Activated CD4-positive, alpha-beta memory T cell treated with anti-CD3 and anti-CD28 coated beads, Interleukin-2, amount 10 ng/mL, durations not matched to agents 7 days and 5 days (primary cell): ENCODE results near the gene FBXL16. TPM values are rescaled to one million over a fixed set of nuclear protein-coding genes. Genes with fewer than 3 reads are reported as not detected.
A peak's percentile ranks its signal among the peaks of the same experiment; 100 is the strongest.

Experiments
- CTCF ChIA-PET: fragments of 350-600 bp; sonication (Branson Sonifier 250); formaldehyde crosslinking; loops from one replicate; lab custom pipeline; 2021; ENCODE audit warnings: antibody characterized with exemption, inconsistent platforms; lab: Charles Lee
- POLR2A ChIA-PET: fragments of 350-600 bp; sonication (Branson Sonifier 250); formaldehyde crosslinking; loops from one replicate; lab custom pipeline; 2021; ENCODE audit warnings: antibody characterized with exemption; lab: Charles Lee
- DNase-seq: peaks from one replicate; pipeline ENCODE4 v3.0.0-alpha.2; 2020
- H3K27ac Mint-ChIP-seq: one replicate; pipeline ENCODE4 v1.8.0; 2021; ENCODE audit warnings: mild to moderate bottlenecking, mixed read lengths
- H3K27me3 Mint-ChIP-seq: one replicate; pipeline ENCODE4 v1.8.0; 2021; ENCODE audit warnings: mixed read lengths
- H3K36me3 Mint-ChIP-seq: one replicate; pipeline ENCODE4 v1.8.0; 2021; ENCODE audit warnings: low read depth, mixed read lengths
- H3K4me1 Mint-ChIP-seq: one replicate; pipeline ENCODE4 v1.8.0; 2021; ENCODE audit warnings: mixed read lengths
- H3K4me3 Mint-ChIP-seq: one replicate; pipeline ENCODE4 v1.8.0; 2021; ENCODE audit warnings: mild to moderate bottlenecking, mixed read lengths
- H3K9me3 Mint-ChIP-seq: one replicate; pipeline ENCODE4 v1.8.0; 2021; ENCODE audit warnings: mixed read lengths
- total RNA-seq, 2 experiments: library from RNA; stranded (reverse); gene quantifications; one replicate each; pipeline ENCODE4 v1.2.3, GENCODE V29; 2021

FBXL16 gene
- total RNA-seq, 2 experiments from 2014 or later = 30.9 to 34.6 TPM

GRCh38 chr16:725463-726187, 20.0 kb upstream of the FBXL16 start:
- Mint-ChIP-seq H3K4me1 (peaks cover 4% of the 10 kb centered on the region), H3K4me3 (no peak overlapping the region), H3K36me3 (no peaks in the 10 kb centered on the region), H3K9me3 (no peaks in the 10 kb centered on the region), H3K27ac (no peak overlapping the region), H3K27me3 (no peaks in the 10 kb centered on the region)
- DNase-seq = no peak
- CTCF ChIA-PET = interaction anchor here (1.8 to 2.2 kb wide), 2 partner anchors 10 to 13 kb away, joined by 8 to 12 read pairs; no protein-coding TSS in a partner anchor
- POLR2A ChIA-PET = interaction anchor here (0.7 to 2.3 kb wide), 4 partner anchors 10 to 36 kb away, joined by 3 to 15 read pairs (median 4); partner anchors contain the start of genes CIAO3 and METRN

DNA sequence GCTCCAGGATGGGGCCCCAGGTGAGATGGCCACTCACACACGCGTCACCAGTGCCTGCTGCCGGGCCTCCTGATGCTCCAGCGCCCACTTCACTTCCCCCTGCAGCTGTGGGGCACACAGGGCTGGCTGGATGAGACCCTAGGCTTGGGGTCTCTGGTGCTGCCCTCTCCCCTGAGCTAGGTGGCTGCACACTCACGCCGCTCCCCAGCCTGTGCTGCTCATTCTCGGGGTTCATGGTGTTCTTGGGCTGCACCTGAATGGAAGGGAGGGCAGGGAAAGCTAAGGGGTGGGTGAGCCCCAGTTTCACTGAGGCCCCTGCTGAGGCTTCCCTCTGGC, 19.4 kb upstream of the FBXL16 start:
- no peaks in the 10 kb centered on the region for H3K27me3 Mint-ChIP-seq
- CTCF ChIA-PET = interaction anchor here (1.8 to 2.2 kb wide), 2 partner anchors 11 to 12 kb away, joined by 8 to 12 read pairs; no protein-coding TSS in a partner anchor
- H3K36me3 Mint-ChIP-seq = no peaks in the 10 kb centered on the region
- POLR2A ChIA-PET = interaction anchor here (1.3 to 2.3 kb wide), 4 partner anchors 9 to 35 kb away, joined by 3 to 15 read pairs (median 5); partner anchors contain the start of genes CIAO3 and METRN
- peaks cover 10% of the 10 kb centered on the region for H3K4me1 Mint-ChIP-seq
- no peaks in the 10 kb centered on the region for H3K9me3 Mint-ChIP-seq
- H3K4me3 Mint-ChIP-seq = no peak overlapping the region
- DNase-seq = no peak
- no peak overlapping the region for H3K27ac Mint-ChIP-seq

GRCh38 chr16:724188-725040, 18.8 kb upstream of the FBXL16 start:
- ChIA-PET CTCF (interaction anchor here (2.2 kb wide), 1 partner anchor 12 kb away, joined by 8 read pairs; no protein-coding TSS in a partner anchor), POLR2A (interaction anchor here (1.5 to 3.4 kb wide), 4 partner anchors 9 to 16 kb away, joined by 5 to 15 read pairs (median 8); partner anchors contain the start of genes CIAO3 and METRN)
- Mint-ChIP-seq H3K27me3 (no peaks in the 10 kb centered on the region), H3K4me1 (peaks cover 14% of the 10 kb centered on the region), H3K9me3 (no peaks in the 10 kb centered on the region), H3K27ac (no peak overlapping the region), H3K4me3 (no peak overlapping the region), H3K36me3 (no peaks in the 10 kb centered on the region)
- no peak for DNase-seq

DNA sequence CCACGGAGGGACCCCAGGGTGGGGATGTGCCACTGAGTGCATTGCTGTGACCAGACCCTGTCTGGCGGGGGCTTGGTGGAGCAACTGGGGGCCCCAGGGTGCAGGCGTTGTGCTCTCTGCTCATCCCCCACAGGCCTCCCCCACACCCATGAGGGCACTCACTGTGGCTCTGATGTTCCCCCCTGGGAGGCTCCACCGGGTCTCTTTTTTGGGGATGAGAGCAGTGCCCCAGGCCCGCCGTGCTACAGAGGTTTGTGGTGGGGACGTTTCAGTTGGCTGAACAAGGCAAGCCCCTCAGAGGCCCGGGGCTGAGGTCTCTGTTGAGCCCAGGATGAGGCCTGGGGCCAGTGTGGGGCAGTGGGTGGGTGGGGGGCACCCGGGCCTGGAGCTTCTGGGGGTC, 18.1 kb upstream of the FBXL16 start:
- no peak overlapping the region for H3K4me3 Mint-ChIP-seq
- no peaks in the 10 kb centered on the region for H3K9me3 Mint-ChIP-seq
- peaks cover 19% of the 10 kb centered on the region for H3K4me1 Mint-ChIP-seq
- no peak overlapping the region for H3K27ac Mint-ChIP-seq
- H3K27me3 Mint-ChIP-seq = peaks cover 2% of the 10 kb centered on the region
- POLR2A ChIA-PET = interaction anchor here (0.9 to 3.4 kb wide), 3 partner anchors 12 to 65 kb away, joined by 4 to 10 read pairs (median 5); partner anchors contain the start of genes CHTF18, CIAO3 and RPUSD1
- H3K36me3 Mint-ChIP-seq = no peaks in the 10 kb centered on the region
- no peak for DNase-seq
- CTCF ChIA-PET = no interaction called here

DNA sequence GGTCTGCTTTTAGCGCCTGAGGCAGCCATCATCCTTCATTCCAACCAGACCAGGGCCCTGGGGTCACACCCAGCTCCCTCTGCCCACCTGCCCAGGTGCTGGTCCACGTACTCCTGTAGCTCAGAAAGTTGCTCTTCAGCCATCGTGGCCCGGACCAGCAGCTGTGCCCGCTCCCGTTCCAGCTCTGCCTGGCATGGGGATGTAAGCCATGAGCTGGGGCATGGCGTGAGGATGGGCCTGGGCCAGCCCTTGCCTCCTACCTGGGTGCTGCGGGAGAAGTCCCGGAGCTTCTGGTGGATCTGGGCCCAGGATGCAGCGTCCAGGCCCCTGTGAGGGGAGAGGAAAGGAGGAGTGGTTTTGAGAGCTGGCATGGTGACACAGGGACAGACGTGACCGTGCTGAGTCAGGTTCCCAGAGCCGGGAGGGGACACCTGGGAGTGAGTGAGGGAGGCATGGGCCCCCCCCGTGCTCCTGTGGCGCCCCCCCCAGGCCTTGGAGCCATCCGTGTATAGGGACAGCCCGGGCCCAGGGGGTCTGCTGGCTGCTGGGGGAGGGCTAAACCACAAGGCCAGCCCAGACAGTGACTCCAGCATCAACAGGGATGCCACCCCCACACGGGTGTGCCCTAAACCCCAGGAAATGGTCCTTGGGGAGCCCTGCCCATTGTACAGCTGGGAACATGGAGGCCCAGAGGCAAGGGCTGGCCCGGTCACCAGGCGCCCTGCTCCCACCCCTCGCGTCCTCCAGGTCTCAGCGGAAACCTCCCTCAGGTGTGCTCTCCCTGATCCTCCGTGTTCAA, 17.4 kb upstream of the FBXL16 start:
- CTCF ChIA-PET = no interaction called here
- H3K9me3 Mint-ChIP-seq = no peaks in the 10 kb centered on the region
- H3K27ac Mint-ChIP-seq = no peak overlapping the region
- H3K36me3 Mint-ChIP-seq = no peaks in the 10 kb centered on the region
- peaks cover 19% of the 10 kb centered on the region for H3K4me1 Mint-ChIP-seq
- no peak overlapping the region for H3K4me3 Mint-ChIP-seq
- no peak for DNase-seq
- peaks cover 2% of the 10 kb centered on the region for H3K27me3 Mint-ChIP-seq
- POLR2A ChIA-PET = interaction anchor here (0.9 to 3.4 kb wide), 2 partner anchors 18 to 65 kb away, joined by 4 to 10 read pairs; partner anchors contain the start of genes CHTF18, CIAO3 and RPUSD1

DNA sequence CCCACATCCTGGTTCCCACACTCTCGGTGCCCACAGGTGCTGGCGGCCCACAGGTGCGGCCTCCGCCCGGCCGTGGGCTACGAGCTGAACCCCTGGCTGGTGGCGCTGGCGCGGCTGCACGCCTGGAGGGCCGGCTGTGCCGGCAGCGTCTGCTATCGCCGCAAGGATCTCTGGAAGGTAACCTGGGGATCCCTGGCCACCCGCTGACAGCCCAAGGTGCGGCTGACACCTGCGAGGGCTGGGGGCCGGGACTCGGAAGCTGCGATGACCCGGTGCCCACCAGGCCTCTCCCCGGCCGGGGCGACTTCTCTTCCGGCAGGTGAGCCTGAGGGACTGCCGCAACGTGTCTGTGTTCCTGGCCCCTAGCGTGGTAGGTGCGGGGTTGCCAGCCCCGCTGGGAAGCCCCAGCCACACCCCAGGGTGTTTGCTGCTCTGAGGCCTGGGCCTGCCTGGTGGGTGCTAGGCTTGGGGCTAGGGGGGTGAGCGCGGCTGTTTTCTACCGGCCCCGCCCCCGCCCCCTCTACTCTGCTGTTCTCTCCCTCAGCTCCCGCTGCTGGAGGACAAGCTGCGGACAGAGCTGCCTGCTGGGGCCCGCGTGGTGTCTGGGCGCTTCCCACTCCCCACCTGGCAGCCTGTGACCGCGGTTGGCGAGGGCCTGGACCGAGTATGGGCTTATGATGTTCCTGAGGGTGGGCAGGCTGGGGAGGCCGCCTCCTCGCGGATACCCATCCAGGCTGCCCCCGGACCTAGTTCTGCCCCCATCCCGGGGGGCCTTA, 16.4 kb upstream of the FBXL16 start:
- Mint-ChIP-seq H3K27ac (no peak overlapping the region), H3K4me3 (peak overlapping the region; percentile 30), H3K27me3 (peaks cover 2% of the 10 kb centered on the region), H3K36me3 (no peaks in the 10 kb centered on the region), H3K9me3 (no peaks in the 10 kb centered on the region), H3K4me1 (peaks cover 19% of the 10 kb centered on the region)
- ChIA-PET CTCF (interaction anchor here (1.0 to 2.5 kb wide), 3 partner anchors 12 to 18 kb away, joined by 3 to 8 read pairs (median 5); no protein-coding TSS in a partner anchor), POLR2A (interaction anchor here (0.8 to 3.5 kb wide), 9 partner anchors 10 to 66 kb away, joined by 3 to 19 read pairs (median 6); partner anchors contain the start of genes CHTF18, CIAO3, JMJD8 and RPUSD1)
- DNase-seq = no peak

GRCh38 chr16:720990-721764, 15.6 kb upstream of the FBXL16 start, which contains the start of gene ANTKMT:
Gene ANTKMT (plus strand): TSS chr16:721146. CDS start chr16:721275, 129 bp downstream.
- peak; percentile 77 for DNase-seq
- Mint-ChIP-seq H3K36me3 (no peaks in the 10 kb centered on the region), H3K27me3 (peaks cover 6% of the 10 kb centered on the region), H3K4me3 (peak within 1 kb of the TSS; percentile 62), H3K4me1 (peaks cover 16% of the 10 kb centered on the region), H3K27ac (no peak within 1 kb of the TSS), H3K9me3 (no peaks in the 10 kb centered on the region)
- POLR2A ChIA-PET = interaction anchor here (0.8 to 3.5 kb wide), 9 partner anchors 11 to 67 kb away, joined by 3 to 19 read pairs (median 6); partner anchors contain the start of genes CHTF18, CIAO3, JMJD8 and RPUSD1
- CTCF ChIA-PET = interaction anchor here (1.0 to 2.5 kb wide), 4 partner anchors 9 to 19 kb away, joined by 3 to 8 read pairs (median 4); no protein-coding TSS in a partner anchor

- Mint-ChIP-seq H3K36me3 (no peaks in the 10 kb centered on the region), H3K4me3 (peak overlapping the region; percentile 62), H3K9me3 (no peaks in the 10 kb centered on the region), H3K4me1 (peaks cover 18% of the 10 kb centered on the region), H3K27ac (no peak overlapping the region), H3K27me3 (peaks cover 10% of the 10 kb centered on the region)
- ChIA-PET CTCF (interaction anchor here (0.5 to 2.5 kb wide), 9 partner anchors 8 to 64 kb away, joined by 3 to 8 read pairs (median 3); partner anchors contain the start of genes CIAO3 and WDR24), POLR2A (interaction anchor here (0.9 to 3.5 kb wide), 10 partner anchors 12 to 87 kb away, joined by 3 to 19 read pairs (median 6); partner anchors contain the start of genes CIAO3, JMJD8, STUB1 and WDR24)
- peak; percentile 42 for DNase-seq
Observed at GRCh38 chr16:720447-720989, 14.9 kb upstream of the FBXL16 start.

GRCh38 chr16:719815-720446, 14.3 kb upstream of the FBXL16 start:
- ChIA-PET CTCF (interaction anchor here (0.5 to 2.5 kb wide), 11 partner anchors 8 to 594 kb away, joined by 3 to 8 read pairs (median 3); partner anchors contain the start of genes CIAO3 and WDR24), POLR2A (interaction anchor here (1.1 to 3.5 kb wide), 5 partner anchors 21 to 87 kb away, joined by 3 to 19 read pairs (median 9); partner anchors contain the start of genes STUB1 and WDR24)
- Mint-ChIP-seq H3K4me1 (peaks cover 18% of the 10 kb centered on the region), H3K9me3 (no peaks in the 10 kb centered on the region), H3K36me3 (no peaks in the 10 kb centered on the region), H3K4me3 (peak overlapping the region; percentile 62), H3K27me3 (peaks cover 10% of the 10 kb centered on the region), H3K27ac (no peak overlapping the region)
- no peak for DNase-seq

DNA sequence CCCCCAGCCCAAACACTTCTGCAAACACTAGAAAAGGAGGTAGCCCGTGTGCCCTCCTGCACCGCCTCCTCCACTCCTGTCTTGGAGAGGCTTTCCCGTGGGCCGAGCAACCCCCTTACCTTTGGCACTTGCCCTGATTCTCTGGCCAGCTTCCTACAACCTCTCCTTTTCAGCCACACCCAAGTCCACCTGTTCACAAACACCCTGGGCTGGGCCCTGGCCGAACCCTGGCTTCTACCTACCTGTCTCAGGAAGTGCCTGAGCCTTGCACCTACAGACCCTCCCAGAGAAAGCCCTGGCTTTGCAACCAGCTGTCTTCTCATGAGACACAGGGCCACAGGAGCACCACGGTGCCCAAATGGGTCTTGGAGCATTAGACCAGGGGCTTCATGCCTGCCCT, 13.3 kb upstream of the FBXL16 start:
- Mint-ChIP-seq H3K9me3 (no peaks in the 10 kb centered on the region), H3K36me3 (no peaks in the 10 kb centered on the region), H3K27ac (peak overlapping the region; percentile 45), H3K4me1 (peaks cover 18% of the 10 kb centered on the region), H3K27me3 (peaks cover 10% of the 10 kb centered on the region), H3K4me3 (no peak overlapping the region)
- CTCF ChIA-PET = interaction anchor here (0.7 to 1.4 kb wide), 2 partner anchors 9 to 15 kb away, joined by 4 to 6 read pairs; no protein-coding TSS in a partner anchor
- POLR2A ChIA-PET = interaction anchor here (3.5 kb wide), 1 partner anchor 23 kb away, joined by 19 read pairs; no protein-coding TSS in a partner anchor
- no peak for DNase-seq
